Iris pigment epithelial cell (primary cell): ENCODE data around the gene TRIM71.
"Not testable (repeated sequence)": the region's sequence is repeated elsewhere in the genome, so short reads cannot be mapped to it uniquely, and the experiment has no call there.

Experiments used
- DNase-seq: peaks from one replicate; pipeline ENCODE4 v3.0.0-alpha.2; 2011; ENCODE audit warnings: low read depth

Gene TRIM71

GRCh38 chr3:32817558-32818228 is at the start of gene TRIM71:
TRIM71 (plus strand) TSS chr3:32817997; CDS start chr3:32818081, 84 bp downstream.
- DNase-seq = no peak

DNA sequence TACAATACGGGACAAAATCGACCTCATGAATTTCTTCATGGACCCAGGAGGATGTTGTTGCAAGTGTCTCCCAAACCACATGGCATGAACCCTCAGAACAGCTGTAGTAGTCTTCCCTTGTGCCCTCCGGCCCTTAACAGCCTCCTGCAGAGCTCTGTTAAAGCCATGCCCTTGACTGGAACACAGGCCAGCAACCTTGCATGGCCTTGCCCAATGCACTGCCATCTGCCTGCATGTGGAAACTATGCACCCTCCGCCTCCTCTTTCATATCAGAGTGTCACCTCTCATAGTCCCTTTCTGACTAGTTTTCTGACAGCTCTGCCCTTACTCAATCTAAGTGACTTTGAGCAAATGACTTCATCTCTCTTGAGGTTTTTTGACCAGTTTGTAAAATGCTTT is 39.4 kb upstream of the TRIM71 start:
- DNase-seq = no peak

- DNase-seq = no peak
Measured at GRCh38 chr3:32780071-32780734, 37.6 kb upstream of the TRIM71 start.

GRCh38 chr3:32780735-32781210 is 37.0 kb upstream of the TRIM71 start:
- DNase-seq = peak; percentile 42

DNA sequence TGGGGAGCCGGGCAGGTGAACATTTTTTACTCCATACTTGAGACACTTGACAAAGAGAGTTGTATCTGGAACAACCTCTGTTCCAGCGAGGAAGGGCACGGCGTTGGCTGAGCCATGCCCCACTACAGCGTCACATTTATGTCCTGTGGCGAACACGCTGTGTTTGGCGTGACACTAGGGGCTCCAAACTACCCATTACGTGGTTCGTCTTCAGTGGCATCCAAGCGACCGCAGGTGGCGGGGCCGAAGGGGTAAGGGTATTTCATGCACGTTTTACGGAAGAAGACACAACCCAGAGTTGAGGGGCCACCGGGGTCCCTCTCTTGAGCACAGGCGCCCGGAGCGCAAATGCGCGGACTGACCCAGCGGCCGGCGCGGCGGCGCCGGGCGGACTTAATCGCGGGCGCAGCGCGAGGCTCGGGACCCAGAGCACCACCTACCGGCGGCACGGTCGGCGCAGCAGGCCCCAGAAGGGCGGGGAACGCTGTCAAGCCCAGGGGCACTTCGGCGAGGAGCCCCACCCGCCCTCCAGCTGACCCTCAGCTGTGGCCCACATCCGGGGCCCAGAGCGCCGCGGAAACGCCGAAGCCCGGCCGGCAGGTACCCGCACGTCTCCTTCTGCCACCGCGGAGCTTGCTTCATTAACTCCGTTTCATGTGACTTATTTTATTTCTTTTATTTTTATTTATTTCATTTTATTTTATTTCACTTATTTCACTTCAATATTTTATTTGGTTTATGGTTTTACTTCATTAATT is 36.4 kb upstream of the TRIM71 start:
- DNase-seq = peak; percentile 80

GRCh38 chr3:32781969-32782270 is 35.9 kb upstream of the TRIM71 start:
- DNase-seq = not testable (repeated sequence)

DNA sequence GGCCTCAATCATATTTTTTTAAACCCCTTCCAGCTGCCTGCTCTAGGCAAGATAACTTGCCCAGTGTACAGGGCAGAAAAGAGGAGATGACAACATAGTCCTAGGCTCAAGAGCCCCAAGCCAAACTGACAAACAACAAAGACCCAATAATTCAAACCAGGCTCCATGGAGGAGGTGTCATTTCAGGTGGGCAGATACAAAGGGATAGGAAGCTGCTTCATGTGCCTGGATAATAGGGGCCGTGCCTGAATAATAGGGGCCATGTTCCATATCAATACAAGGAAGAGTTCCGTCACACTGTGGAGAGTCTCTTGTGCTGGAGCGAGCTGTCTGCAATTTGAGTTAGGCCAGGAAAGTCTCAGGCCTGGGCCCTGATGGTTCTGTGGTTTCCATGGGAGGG is 35.4 kb upstream of the TRIM71 start:
- DNase-seq = no peak

DNA sequence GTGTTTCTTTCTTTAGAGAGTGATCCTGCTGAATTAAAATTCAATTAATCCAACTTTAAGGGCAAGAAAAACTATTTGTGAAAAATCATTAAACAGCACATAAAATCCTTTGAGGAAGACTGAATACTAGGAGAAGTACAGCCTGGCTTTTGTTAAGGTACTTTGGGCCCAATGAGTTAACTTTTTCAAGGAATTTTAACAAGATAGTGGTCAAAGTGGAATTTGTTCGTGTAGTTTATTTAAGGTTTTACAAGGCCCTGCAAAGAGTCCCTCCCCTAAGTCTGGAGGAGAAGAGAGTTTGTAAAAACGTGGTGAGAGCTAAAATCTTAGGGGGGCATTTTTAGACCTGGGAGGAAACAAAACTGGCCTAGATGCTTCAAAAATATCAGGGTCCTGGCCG is 26.0 kb upstream of the TRIM71 start:
- no peak for DNase-seq

DNA sequence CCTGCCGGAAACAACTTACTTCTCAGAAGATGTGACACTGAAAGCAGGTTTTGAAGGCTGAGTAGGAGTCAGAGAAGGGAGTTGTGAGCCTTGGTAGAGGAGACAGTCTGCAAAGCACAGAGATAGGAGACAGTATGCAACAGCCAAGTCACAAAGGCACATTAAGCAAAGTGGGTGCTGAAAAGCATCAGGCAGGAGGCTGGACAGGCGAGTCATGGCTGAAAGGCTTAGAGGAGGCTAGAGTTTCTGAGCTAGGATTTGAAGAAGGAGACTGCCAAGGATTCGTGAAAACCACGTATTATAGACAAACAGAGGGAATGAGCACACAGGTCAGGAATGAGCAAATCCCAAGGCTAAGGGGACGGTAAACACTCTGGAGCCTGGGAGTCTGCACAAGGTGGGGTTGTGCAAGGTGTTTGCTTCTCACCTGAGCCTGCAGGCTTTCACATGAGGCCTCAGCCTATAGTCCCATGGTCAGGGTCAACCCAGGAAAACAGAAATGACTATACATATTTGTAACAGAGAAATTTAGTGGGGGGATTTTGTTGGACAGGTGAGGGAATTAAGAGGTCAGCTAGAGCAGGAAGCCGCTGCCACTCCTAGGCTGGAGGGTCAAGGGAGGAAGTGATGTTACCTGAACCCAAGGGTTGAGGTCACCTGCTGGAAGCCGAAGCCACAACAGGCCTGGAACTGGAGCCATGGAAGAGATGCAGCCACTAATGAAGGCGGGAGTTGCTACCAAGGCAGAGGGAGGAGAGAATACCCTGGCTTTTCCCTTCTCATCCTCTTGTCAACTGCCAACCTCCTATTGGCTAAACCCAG is 23.1 kb upstream of the TRIM71 start:
- peak; percentile 65 for DNase-seq

- not testable (repeated sequence) for DNase-seq
Measured at GRCh38 chr3:32796384-32796950, 21.3 kb upstream of the TRIM71 start.

DNA sequence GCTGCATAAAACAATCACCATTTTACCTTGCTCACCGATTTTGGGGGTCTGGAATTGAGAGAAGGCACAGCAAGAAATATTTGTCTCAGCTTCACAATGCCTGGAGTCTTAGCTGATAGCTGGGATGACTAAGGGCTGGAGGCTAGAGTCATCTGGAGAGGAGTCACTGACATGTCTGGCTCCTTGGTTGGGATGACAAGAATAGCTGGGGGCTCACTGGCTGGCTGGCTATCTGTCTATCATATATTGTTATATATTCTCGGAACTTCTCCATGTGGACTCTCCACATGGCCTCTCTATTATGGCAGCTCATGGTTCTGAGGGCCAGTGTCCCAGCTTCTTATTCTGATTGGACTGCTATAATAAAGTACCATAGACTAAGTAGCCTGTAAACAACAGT is 20.0 kb upstream of the TRIM71 start:
- DNase-seq = no peak

DNA sequence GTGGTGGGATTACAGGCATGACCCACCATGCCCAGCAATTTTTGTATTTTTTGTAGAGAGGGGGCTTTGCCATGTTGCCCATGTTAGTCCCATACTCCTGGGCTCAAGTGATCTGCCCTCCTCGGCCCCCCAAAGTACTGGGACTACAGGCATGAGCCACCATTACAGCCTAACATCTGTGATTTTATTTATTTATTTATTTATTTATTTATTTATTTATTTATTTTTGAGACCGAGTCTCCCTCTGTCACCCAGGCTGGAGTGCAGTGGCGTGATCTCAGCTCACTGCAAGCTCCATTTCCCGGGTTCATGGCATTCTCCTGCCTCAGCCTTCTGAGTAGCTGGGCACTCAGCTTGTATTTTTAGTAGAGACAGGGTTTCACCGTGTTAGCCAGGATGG is 16.4 kb upstream of the TRIM71 start:
- DNase-seq = not testable (repeated sequence)

DNA sequence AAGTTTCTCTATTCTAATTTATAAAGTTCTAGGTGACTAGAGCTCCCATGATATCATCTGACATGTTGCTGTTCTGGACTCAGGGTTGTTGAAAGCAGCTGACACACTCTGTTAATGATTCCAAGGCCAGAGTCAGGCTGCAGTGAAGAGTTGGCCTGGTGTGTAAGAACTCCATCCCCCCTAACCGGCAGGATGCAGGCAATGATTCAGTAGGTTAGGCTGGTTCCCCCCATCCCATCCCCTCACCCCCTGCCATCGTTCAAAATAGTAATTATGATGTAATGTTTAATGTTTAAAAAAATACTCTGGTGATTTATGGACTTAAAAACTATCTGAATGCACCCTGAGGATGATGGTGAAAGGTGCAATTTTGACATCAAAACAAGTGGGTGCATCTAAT is 4.6 kb upstream of the TRIM71 start:
- DNase-seq = no peak

DNA sequence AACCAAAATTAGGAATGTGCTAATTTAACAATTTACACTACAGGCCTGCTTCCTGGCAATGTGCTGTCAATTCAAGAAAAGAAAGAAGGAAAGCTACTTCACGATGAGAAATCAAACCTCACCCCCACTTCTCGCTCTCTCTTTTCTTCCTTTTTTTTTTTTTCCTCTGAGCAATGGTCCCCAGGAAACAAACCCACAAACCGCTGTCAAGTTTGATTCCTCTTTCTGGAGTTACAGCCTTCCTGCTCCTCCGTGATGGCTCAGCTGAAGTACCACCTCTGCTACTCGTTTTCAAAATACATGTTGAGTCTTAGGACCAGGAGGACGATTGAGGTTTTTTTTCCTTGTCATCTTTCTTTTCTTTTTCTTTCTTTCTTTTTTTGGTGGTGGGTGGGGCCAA is 3.4 kb upstream of the TRIM71 start:
- no peak for DNase-seq

- no peak for DNase-seq
Measured at GRCh38 chr3:32815841-32816438, 1.9 kb upstream of the TRIM71 start.

GRCh38 chr3:32816439-32817256 is 1.1 kb upstream of the TRIM71 start:
- DNase-seq = peak; percentile 29

DNA sequence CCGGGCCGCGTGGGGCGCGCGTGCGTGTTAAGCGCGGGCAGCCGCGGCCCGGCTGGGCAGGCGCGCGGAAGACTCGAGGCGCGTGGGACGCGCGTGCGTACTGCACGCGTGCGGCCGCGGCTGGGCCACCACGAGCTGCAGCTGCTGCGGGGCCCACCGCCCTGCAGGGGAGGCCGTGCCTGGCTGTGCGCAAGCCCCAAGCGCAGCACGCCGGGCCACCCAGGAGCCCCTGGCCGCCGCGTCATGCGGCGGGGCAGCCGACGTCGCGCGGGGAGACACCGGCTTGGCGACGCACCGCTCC is 590 bp upstream of the TRIM71 start:
- DNase-seq = no peak

GRCh38 chr3:32818229-32818969 is 602 bp downstream of the TRIM71 start:
- DNase-seq = no peak

DNA sequence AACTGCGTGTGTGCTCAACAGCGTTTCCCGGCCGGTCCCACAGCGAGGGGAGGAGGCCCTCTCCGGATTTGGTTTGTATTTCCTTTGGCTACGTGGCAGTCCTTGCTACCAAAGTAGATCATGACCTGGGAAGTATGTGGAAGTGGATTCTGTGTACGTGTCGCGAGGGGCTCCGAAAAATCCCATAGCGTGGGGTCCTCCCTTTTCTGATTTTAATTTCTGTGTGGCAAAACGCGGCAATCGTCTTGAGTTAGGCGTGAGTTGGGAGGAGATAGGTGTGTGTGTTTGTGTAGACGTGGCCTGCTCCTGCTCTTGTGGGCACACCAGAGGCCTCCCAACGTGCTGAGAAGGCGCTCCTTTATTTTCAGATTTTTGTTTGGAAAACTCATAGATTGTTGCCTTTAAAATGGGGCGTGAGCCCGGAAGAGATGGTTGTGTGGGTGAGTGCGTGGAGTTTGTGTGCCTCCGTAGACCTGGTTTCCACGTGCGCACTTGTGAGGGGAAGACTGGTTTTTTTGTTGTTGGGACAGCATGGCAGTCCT is 1.2 kb downstream of the TRIM71 start:
- no peak for DNase-seq
